NCI-H82 (cell line): ENCODE results near the gene TYW1.
"Not testable (repeated sequence)": the region's sequence is repeated elsewhere in the genome, so short reads cannot be mapped to it uniquely, and the experiment has no call there.

Source experiments
- DNase-seq: peaks from one replicate; lab custom pipeline; 2025; lab: John Stamatoyannopoulos, UW

The TYW1 gene

GRCh38 chr7:67189801-67190465 lies 193.3 kb downstream of the TYW1 start:
- DNase-seq, result not testable (repeated sequence)

GRCh38 chr7:67191002-67191720 lies 194.5 kb downstream of the TYW1 start:
- peak; percentile 7 for DNase-seq

- not testable (repeated sequence) for DNase-seq
Observed at GRCh38 chr7:67192123-67192702, 195.6 kb downstream of the TYW1 start.

GRCh38 chr7:67192889-67193613 lies 196.4 kb downstream of the TYW1 start:
- DNase-seq, result not testable (repeated sequence)

- DNase-seq, result not testable (repeated sequence)
Observed at GRCh38 chr7:67196176-67196575, 199.5 kb downstream of the TYW1 start.

- DNase-seq, result not testable (repeated sequence)
Observed at GRCh38 chr7:67198865-67199526, 202.4 kb downstream of the TYW1 start.

- DNase-seq, result peak; percentile 9
Observed at GRCh38 chr7:67205772-67206171, 209.1 kb downstream of the TYW1 start.

GRCh38 chr7:67206452-67206851 lies 209.8 kb downstream of the TYW1 start:
- no peak for DNase-seq

GRCh38 chr7:67208656-67209055 lies 212.0 kb downstream of the TYW1 start:
- DNase-seq, result not testable (repeated sequence)

- no peak for DNase-seq
Observed at GRCh38 chr7:67209256-67209655, 212.6 kb downstream of the TYW1 start.

- DNase-seq, result no peak
Observed at GRCh38 chr7:67210567-67210966, 213.9 kb downstream of the TYW1 start.

- DNase-seq, result not testable (repeated sequence)
Observed at GRCh38 chr7:67211650-67212330, 215.2 kb downstream of the TYW1 start.

GRCh38 chr7:67213038-67213437 lies 216.4 kb downstream of the TYW1 start:
- not testable (repeated sequence) for DNase-seq

- DNase-seq, result not testable (repeated sequence)
Observed at GRCh38 chr7:67223551-67223950, 226.9 kb downstream of the TYW1 start.

GRCh38 chr7:67226340-67226907 lies 229.8 kb downstream of the TYW1 start:
- DNase-seq, result not testable (repeated sequence)

- DNase-seq, result not testable (repeated sequence)
Observed at GRCh38 chr7:67226967-67227366, 230.3 kb downstream of the TYW1 start.

GRCh38 chr7:67229018-67229417 lies 232.4 kb downstream of the TYW1 start:
- not testable (repeated sequence) for DNase-seq

- DNase-seq, result not testable (repeated sequence)
Observed at GRCh38 chr7:67230029-67230428, 233.4 kb downstream of the TYW1 start.

- DNase-seq, result not testable (repeated sequence)
Observed at GRCh38 chr7:67233506-67233905, 236.9 kb downstream of the TYW1 start.

GRCh38 chr7:67236216-67236615 lies 239.6 kb downstream of the TYW1 start:
- DNase-seq, result not testable (repeated sequence)

- DNase-seq, result peak; percentile 27
Observed at GRCh38 chr7:67242871-67243270, 246.2 kb downstream of the TYW1 start.
